GM18909 (cell line): ENCODE results near the gene BAIAP3.

Source experiments
- ATAC-seq: cut with Tn5 transposase; IDR thresholded peaks from one replicate; pipeline ENCODE4 v1.9.1; 2021; ENCODE audit warnings: mild to moderate bottlenecking; ENCODE audit not compliant: unreplicated experiment, poor library complexity

The BAIAP3 gene

GRCh38 chr16:1344499-1344898 lies 11.1 kb downstream of the BAIAP3 start:
- no peak for ATAC-seq

DNA sequence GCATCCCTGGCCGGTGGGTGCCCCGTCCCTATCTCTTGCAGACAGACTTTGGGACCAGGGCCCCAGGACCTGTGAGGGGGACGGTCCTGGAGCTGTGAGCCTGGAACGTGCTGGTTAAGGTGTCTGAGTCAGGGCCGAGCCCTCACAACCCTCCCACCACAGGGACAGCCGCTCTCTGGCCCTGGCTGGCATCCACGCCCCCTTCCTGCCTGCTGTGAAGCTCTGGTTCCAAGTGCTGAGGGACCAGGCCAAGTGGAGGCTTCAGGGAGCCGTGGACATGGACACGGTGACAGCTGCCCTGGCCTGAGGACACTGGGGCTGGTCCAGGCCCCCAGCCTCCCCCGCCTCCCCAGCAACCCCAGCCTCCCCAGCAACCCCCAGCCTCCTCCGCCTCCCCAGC lies 11.6 kb downstream of the BAIAP3 start:
- no peak for ATAC-seq

DNA sequence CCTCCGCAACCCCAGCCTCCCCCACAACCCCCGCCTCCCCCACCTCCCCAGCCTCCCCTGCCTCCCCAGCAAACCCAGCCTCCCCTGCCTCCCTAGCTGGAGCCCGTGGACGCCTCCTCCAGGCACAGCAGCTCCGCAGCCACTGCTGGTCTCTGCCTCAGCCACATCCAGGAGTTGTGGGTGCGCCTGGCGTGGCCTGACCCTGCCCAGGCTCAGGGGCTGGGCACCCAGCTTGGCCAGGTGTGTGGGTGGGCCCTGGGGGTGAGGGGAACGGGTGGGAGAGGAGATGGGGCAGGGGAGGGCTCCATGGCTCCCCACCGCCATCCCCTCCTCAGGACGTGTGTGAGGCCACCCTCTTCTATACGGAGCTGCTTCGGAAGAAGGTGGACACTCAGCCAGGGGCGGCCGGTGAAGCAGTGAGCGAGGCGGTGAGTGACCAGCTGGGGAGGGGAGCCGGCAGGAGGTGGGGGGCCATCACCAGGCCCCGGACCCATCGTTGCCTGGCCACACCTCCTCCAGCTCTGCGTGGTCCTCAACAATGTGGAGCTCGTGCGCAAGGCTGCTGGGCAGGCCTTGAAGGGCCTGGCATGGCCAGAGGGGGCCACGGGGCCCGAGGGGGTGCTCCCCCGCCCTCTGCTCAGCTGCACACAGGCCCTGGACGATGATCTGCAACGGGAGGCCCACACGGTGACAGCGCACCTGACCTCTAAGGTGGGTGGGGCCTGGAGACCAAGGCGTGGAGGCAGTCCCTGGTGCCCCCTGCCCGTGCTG lies 12.4 kb downstream of the BAIAP3 start:
- no peak for ATAC-seq

DNA sequence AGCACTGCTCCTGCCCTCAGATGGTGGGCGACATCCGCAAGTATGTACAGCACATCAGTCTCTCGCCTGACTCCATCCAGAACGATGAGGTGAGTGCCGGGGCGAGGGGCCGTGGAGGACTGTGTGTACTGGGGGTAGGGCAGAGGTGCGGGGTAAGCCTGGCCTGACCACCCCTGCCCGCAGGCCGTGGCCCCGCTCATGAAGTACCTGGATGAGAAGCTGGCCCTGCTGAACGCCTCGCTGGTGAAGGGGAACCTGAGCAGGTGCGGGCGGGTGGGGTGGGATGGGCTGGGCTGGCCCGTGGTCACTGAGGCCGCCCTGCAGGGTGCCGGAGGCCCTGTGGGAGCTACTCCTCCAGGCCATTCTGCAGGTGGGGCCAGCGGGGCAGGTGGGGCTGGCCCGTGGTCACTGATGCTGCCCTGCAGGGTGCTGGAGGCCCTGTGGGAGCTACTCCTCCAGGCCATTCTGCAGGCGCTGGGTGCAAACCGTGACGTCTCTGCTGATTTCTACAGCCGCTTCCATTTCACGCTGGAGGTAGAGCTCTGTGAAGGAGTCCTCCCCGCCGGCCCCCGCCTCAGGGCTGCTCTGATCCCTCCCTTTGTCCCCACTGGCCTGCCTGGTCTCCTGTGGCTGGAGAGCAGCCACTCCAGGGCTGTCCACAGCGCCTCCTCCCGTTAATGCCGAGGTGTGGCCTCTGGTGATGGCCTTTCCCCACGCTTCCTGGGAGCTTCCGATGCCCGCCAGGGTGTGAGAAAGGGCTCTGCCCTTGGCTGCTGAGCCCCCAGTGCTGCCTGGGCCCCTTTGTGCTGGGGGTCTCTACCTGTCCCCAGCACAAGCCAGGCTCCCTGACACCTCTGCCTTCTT lies 13.2 kb downstream of the BAIAP3 start:
- ATAC-seq: no peak

- ATAC-seq: no peak
Measured at GRCh38 chr16:1347286-1347855, 13.9 kb downstream of the BAIAP3 start.

DNA sequence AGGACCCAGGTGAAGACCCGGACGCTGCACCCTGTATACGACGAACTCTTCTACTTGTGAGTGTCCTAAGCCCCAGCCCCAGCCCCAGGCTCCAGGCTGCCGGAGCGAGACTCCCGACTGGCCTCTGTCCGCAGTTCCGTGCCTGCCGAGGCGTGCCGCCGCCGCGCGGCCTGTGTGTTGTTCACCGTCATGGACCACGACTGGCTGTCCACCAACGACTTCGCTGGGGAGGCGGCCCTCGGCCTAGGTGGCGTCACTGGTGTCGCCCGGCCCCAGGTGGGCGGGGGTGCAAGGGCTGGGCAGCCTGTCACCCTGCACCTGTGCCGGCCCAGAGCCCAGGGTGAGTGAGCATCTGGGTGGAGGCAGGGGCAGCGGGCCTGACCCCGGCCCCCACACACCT lies 14.5 kb downstream of the BAIAP3 start:
- ATAC-seq: no peak

GRCh38 chr16:1348441-1348840 lies 15.0 kb downstream of the BAIAP3 start:
- no peak for ATAC-seq

GRCh38 chr16:1348926-1349325 lies 15.5 kb downstream of the BAIAP3 start:
- ATAC-seq: no peak

- ATAC-seq: no peak
Measured at GRCh38 chr16:1349351-1349750, 15.9 kb downstream of the BAIAP3 start.

GRCh38 chr16:1349951-1350350 lies 16.5 kb downstream of the BAIAP3 start:
- no peak for ATAC-seq

DNA sequence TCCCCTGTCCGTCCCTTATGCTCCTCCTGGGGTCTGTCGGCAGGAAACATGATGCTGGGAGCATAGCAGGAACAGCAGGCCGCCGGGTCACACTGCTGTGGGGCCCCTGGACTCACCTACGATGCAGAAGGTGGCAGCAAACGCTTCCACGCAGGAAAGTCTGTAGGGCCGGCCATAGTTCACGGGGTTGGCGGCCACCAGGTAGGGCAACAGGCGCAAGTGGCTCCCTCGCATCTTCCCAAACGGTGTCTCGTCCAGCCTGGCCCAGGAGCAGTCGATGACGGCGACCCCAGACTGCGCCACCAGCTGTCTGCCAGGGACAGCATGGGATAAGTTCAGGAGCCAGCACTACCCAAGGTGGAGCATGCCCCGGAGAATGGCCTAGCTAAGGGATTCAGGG lies 17.2 kb downstream of the BAIAP3 start:
- ATAC-seq: no peak

DNA sequence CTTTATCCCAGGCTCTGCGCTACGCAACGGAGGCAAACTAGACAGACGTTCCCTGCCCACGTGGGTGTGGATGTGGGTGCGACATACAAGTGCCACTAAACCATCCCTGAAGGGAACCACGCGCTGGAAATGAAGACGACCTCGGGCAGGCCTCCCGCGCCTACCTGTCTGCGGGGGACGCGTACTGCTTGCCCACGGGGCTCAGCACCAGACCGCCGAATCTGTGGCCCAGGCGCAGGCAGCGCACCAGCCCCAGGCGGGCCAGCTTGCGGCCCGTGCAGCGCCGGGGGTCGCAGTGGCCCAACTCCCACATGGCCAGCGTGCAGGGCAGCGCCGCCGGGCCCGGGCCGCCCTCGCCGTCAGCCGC lies 17.8 kb downstream of the BAIAP3 start:
- peak; percentile 11 for ATAC-seq

GRCh38 chr16:1351582-1352362 lies 18.3 kb downstream of the BAIAP3 start, which contains the start of the genes GNPTG and TSR3:
Gene GNPTG (plus strand): TSS chr16:1351931. CDS start chr16:1351966, 35 bp downstream.
Gene TSR3 (minus strand): TSS chr16:1351878. CDS start chr16:1351804, 74 bp downstream.
- ATAC-seq: peak; percentile 77

- ATAC-seq: no peak
Measured at GRCh38 chr16:1354815-1355540, 21.5 kb downstream of the BAIAP3 start.

- ATAC-seq: no peak
Measured at GRCh38 chr16:1355591-1355990, 22.1 kb downstream of the BAIAP3 start.

- no peak for ATAC-seq
Measured at GRCh38 chr16:1356061-1356900, 22.8 kb downstream of the BAIAP3 start.

- ATAC-seq: no peak
Measured at GRCh38 chr16:1357906-1358566, 24.6 kb downstream of the BAIAP3 start.

DNA sequence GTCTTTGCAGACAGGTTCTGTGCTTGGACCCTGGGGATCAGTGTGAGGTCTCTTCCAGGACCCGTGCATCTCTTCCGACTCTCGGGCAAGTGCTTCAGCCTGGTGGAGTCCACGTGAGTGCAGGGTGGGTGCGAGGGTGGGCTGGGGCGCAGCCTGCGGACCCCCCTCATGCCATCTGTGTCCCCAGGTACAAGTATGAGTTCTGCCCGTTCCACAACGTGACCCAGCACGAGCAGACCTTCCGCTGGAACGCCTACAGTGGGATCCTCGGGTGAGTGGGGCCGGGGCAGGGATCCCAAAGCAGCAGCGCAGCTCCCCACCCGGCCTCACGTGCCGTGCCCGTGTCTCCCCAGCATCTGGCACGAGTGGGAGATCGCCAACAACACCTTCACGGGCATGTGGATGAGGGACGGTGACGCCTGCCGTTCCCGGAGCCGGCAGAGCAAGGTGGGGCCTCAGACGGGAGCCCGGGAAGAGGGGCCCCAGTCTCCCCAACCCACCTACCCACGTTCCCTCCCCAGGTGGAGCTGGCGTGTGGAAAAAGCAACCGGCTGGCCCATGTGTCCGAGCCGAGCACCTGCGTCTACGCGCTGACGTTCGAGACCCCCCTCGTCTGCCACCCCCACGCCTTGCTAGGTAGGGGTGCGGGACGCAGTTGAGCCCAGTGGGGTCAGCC lies 28.4 kb downstream of the BAIAP3 start:
- no peak for ATAC-seq
